Ramos (cell line): ENCODE data around the gene TMEM269.

ENCODE experiments used
- in situ Hi-C: fragments of 300-500 bp; cut with MboI; formaldehyde crosslinking; loops from one replicate; pipeline ENCODE4 v1.14.3; 2022; ENCODE audit warnings: low sequenced_read_pairs; ENCODE audit not compliant: unreplicated experiment

Gene TMEM269

GRCh38 chr1:42816585-42817439 lies 32.0 kb downstream of the TMEM269 start, which contains the start of the genes ERMAP and SVBP:
ERMAP (plus strand) TSS chr1:42817122; CDS start chr1:42830449, 13,327 bp downstream.
SVBP (minus strand) TSS chr1:42817397; CDS start chr1:42816544, 853 bp downstream.
- in situ Hi-C loops, result no loop called here

- in situ Hi-C loops, result no loop called here
Observed at GRCh38 chr1:42817440-42817767, 32.6 kb downstream of the TMEM269 start.

- in situ Hi-C loops, result no loop called here
Observed at GRCh38 chr1:42817976-42818375, 33.2 kb downstream of the TMEM269 start.

- in situ Hi-C loops, result no loop called here
Observed at GRCh38 chr1:42820813-42821212, 36.0 kb downstream of the TMEM269 start.

- in situ Hi-C loops, result no loop called here
Observed at GRCh38 chr1:42821690-42822089, 36.9 kb downstream of the TMEM269 start.

GRCh38 chr1:42822800-42823392 lies 38.1 kb downstream of the TMEM269 start:
- in situ Hi-C loops, result no loop called here

GRCh38 chr1:42824481-42825035 lies 39.8 kb downstream of the TMEM269 start:
- in situ Hi-C loops, result no loop called here

GRCh38 chr1:42825036-42825851 lies 40.5 kb downstream of the TMEM269 start:
- in situ Hi-C loops, result no loop called here

- in situ Hi-C loops, result no loop called here
Observed at GRCh38 chr1:42830631-42831030, 45.8 kb downstream of the TMEM269 start.

- in situ Hi-C loops, result no loop called here
Observed at GRCh38 chr1:42831273-42831672, 46.5 kb downstream of the TMEM269 start.

- in situ Hi-C loops, result no loop called here
Observed at GRCh38 chr1:42832641-42833240, 48.0 kb downstream of the TMEM269 start.

- in situ Hi-C loops, result no loop called here
Observed at GRCh38 chr1:42833981-42834380, 49.2 kb downstream of the TMEM269 start.

GRCh38 chr1:42834803-42835202 lies 50.0 kb downstream of the TMEM269 start:
- in situ Hi-C loops, result no loop called here

- in situ Hi-C loops, result no loop called here
Observed at GRCh38 chr1:42835422-42835821, 50.6 kb downstream of the TMEM269 start.

- in situ Hi-C loops, result no loop called here
Observed at GRCh38 chr1:42837709-42838108, 52.9 kb downstream of the TMEM269 start.

- in situ Hi-C loops, result no loop called here
Observed at GRCh38 chr1:42838482-42839190, 53.8 kb downstream of the TMEM269 start.

- in situ Hi-C loops, result no loop called here
Observed at GRCh38 chr1:42841010-42841409, 56.2 kb downstream of the TMEM269 start.

- in situ Hi-C loops, result no loop called here
Observed at GRCh38 chr1:42841440-42842147, 56.8 kb downstream of the TMEM269 start.

GRCh38 chr1:42844592-42845140 lies 59.9 kb downstream of the TMEM269 start:
- in situ Hi-C loops, result no loop called here
